Sigmoid colon (tissue), 7 donors: ENCODE measurements around the gene CRBN. TPM values are rescaled to one million over a fixed set of nuclear protein-coding genes. Genes with fewer than 3 reads are reported as not detected.

Experiments
- DNase-seq: peaks from one replicate; pipeline ENCODE4 v3.0.0-alpha.2; 2019
- H3K27ac ChIP-seq, 4 donors: fragments of 200-600 bp; sonication (generic); one replicate each; pipeline ENCODE4 v1.5.1; 2016 to 2019; ENCODE audit warnings: mild to moderate bottlenecking in 1 of 4
- H3K27me3 ChIP-seq, 3 donors: fragments of 200-600 bp; sonication (generic); one replicate each; pipeline ENCODE4 v1.5.1; 2019; ENCODE audit warnings: mild to moderate bottlenecking in 1 of 3
- H3K36me3 ChIP-seq, 4 donors: fragments of 200-600 bp; sonication (generic); one replicate each; pipeline ENCODE4 v1.5.1; 2016 to 2019
- H3K4me1 ChIP-seq, 4 donors: fragments of 200-600 bp; sonication (generic); one replicate each; pipeline ENCODE4 v1.5.1; 2017 to 2019
- H3K4me3 ChIP-seq, 4 donors: fragments of 200-600 bp; sonication (generic); one replicate each; pipeline ENCODE4 v1.5.1; 2017 to 2019; ENCODE audit warnings: mild to moderate bottlenecking in 2 of 4, moderate library complexity in 1 of 4
- H3K9me3 ChIP-seq, 4 donors: fragments of 200-600 bp in 3 of 4; sonication (generic) in 3 of 4; one replicate each; pipeline versions ENCODE4 v1.5.1 to v1.6.1; 2013 to 2019
- EP300 ChIP-seq, 4 donors: sonication (generic); formaldehyde crosslinking; IDR thresholded peaks; one replicate each; pipeline ENCODE4 v1.6.1; 2017; ENCODE audit warnings: antibody characterized with exemption in 4 of 4
- POLR2A ChIP-seq, 2 donors: fragments of 450-650 bp; IDR thresholded peaks; one replicate each; pipeline ENCODE4 v1.6.1; 2016; ENCODE audit warnings: antibody characterized with exemption in 2 of 2, mild to moderate bottlenecking in 2 of 2, moderate library complexity in 2 of 2
- POLR2AphosphoS5 ChIP-seq, 4 donors: sonication (generic); formaldehyde crosslinking; IDR thresholded peaks; one replicate each; pipeline ENCODE4 v1.6.1; 2017; ENCODE audit warnings: antibody characterized with exemption in 4 of 4
- WGBS, 2 donors: extraction: QIAGEN DNeasy Blood & Tissue Kit; methylation state at CpG; one replicate each; pipeline ENCODE4 v1.1.7; 2013; 5-methylcytosine and 5-hydroxymethylcytosine counted together
- intact Hi-C: fragments of 100-400 bp; cut with DNase I; formaldehyde crosslinking; loops from one replicate; pipeline ENCODE4 v1.15.1; 2023
- polyA plus RNA-seq, 3 donors: library from polyadenylated mRNA; stranded (reverse); fragments of 200-250 nt; gene quantifications; one replicate each; pipeline ENCODE4 v1.2.3, GENCODE V29; 2013
- total RNA-seq, 4 donors: library from RNA; depleted of rRNA; stranded (reverse); fragments of >200 nt; gene quantifications; one replicate each; pipeline ENCODE4 v1.1.0, GENCODE V29; 2016
- TF ChIP-seq, protein P1 (sequence below), 4 experiments: fragments of 450-650 bp in 3 of 4; fragments of 200-600 bp in 1 of 4; IDR thresholded peaks; one replicate each; pipeline ENCODE4 v1.5.1; 2016 to 2019; ENCODE audit warnings: antibody characterized with exemption in 4 of 4, mild to moderate bottlenecking in 3 of 4, moderate library complexity in 2 of 4
- donor health status: healthy with polysubstance abuse.
- donor health status: Bipolar disorder and iron deficiency.
- donor health status: healthy.

Gene CRBN
- total and polyA plus RNA-seq, 7 donors = 24.6 to 271 (median 61.9) TPM

DNA sequence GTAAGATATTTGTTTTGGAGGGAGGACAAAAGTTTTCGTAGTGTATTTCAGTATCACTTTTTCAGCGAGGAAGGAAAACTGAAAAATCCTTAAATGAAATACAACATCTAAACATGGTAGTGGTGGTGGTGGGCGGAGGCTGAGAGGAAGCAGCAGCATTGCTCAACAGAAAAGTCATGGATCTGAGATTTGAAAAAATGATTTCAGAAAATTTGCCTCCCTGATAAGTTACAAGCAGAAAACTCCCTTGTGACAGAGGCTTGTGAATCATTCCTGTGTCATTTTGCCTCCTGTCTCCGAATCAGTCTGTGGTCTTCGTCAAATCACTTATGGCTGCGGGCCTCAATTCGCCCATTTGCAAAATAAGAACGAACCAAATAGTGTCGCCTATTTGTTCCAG is 965 bp upstream of the CRBN start:
- DNase-seq = no peak
- intact Hi-C loops = no loop called here
- Histone ChIP-seq H3K9me3 (no peaks in the 10 kb centered on the region), H3K4me1 (peaks cover 0 to 22% (median 21%) of the 10 kb centered on the region in 4 donors), H3K27me3 (no peaks in the 10 kb centered on the region), H3K27ac (no peak overlapping the region), H3K4me3 (no peak overlapping the region), H3K36me3 (no peaks in the 10 kb centered on the region)
- WGBS, 2 donors = 76 to 80% methylated on average over 9 of the region's 9 CpGs
- TF ChIP-seq, protein P1, sequence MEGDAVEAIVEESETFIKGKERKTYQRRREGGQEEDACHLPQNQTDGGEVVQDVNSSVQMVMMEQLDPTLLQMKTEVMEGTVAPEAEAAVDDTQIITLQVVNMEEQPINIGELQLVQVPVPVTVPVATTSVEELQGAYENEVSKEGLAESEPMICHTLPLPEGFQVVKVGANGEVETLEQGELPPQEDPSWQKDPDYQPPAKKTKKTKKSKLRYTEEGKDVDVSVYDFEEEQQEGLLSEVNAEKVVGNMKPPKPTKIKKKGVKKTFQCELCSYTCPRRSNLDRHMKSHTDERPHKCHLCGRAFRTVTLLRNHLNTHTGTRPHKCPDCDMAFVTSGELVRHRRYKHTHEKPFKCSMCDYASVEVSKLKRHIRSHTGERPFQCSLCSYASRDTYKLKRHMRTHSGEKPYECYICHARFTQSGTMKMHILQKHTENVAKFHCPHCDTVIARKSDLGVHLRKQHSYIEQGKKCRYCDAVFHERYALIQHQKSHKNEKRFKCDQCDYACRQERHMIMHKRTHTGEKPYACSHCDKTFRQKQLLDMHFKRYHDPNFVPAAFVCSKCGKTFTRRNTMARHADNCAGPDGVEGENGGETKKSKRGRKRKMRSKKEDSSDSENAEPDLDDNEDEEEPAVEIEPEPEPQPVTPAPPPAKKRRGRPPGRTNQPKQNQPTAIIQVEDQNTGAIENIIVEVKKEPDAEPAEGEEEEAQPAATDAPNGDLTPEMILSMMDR (IDR thresholded peaks at IDR 0.05) = no peak
- TF ChIP-seq POLR2AphosphoS5 (IDR thresholded peaks at IDR 0.05) (no peak), POLR2A (IDR thresholded peaks at IDR 0.05) (no peak), EP300 (IDR thresholded peaks at IDR 0.05) (no peak)

DNA sequence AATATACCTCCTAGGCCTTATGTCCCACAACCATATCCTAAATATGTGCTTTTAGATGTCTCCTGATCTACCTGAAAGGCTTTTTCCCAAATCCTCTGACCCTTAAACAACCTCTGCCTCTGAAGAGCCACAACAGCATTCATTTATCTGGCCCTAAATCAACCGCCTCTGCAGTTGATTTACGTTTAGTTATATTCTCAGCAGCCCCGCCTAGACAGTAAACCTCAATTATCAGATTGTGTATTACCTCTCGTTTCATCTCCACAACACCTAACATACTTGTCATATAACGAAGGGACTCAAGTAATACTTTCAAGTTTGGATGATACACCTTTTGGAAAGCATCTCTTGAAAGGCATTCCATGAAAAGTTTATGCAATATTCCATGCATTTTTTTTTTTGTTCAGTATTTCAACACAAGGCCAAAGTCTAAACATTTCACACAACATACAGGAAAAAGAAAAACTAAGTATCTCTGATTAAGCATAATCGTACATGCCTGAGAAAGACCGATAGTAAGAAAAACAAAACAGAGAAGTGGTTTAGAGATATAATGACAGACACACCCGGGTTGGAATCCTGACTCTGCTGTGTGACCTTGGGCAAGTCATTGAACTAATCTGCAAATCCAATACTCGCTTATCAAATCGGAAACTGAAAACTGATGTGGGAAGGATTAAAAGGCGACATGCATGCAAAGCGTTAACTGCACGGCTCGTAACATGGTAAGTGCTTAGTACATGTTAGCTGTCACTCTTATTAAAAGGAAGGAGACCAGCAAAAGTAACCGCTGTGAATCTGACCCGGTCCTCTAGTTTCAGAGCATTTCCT is 778 bp downstream of the CRBN start:
- Histone ChIP-seq H3K27me3 (no peaks in the 10 kb centered on the region), H3K36me3 (peaks cover 0 to 11% (median 5%) of the 10 kb centered on the region in 4 donors), H3K9me3 (no peaks in the 10 kb centered on the region), H3K4me3 (peak overlapping the region; percentile 73 to 97 (median 86)), H3K4me1 (peaks cover 0 to 22% (median 21%) of the 10 kb centered on the region in 4 donors), H3K27ac (peak overlapping the region; percentile 72 to 81 (median 80))
- 4 to 15% methylated on average over 16 of the region's 16 CpGs for WGBS, 2 donors
- no peak for TF ChIP-seq POLR2AphosphoS5 (IDR thresholded peaks at IDR 0.05)
- TF ChIP-seq, protein P1 (IDR thresholded peaks at IDR 0.05) = no peak
- TF ChIP-seq EP300 (IDR thresholded peaks at IDR 0.05) = no peak
- no peak for TF ChIP-seq POLR2A (IDR thresholded peaks at IDR 0.05)
- intact Hi-C loops = loop anchor here (2.0 kb wide), 1 partner anchor 52 kb away; the partner anchor contains the start of gene TRNT1
- no peak for DNase-seq

DNA sequence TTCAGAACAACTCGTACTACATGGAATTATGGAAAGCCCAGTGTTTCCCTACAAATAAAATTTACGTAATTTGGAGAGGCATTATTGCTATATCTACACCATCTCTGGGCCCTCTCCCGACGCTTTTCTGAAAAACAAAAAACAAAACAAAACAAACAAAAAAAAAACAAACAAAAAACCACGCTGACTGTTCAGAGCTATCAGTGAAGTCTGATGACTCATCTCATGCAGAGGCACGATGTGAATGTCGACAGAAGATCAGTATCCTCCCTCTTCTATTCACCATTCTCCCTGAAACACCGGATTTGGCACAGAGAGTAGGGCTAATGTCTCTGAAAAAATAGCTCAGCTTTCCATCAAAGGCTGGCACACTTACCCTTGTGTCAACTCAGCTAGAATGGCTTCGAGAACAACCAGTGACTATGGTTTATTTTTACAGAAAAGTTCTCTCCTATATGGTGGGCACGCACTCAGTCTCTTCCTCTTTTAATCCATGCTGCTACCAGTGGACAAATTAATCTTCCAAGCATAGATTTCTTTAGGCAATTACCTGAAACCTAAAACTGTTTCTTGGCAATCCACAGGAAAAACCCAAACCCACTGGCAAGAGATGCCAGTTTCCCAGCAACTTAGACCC is 1.5 kb downstream of the CRBN start:
- Histone ChIP-seq H3K9me3 (no peaks in the 10 kb centered on the region), H3K27ac (no peak overlapping the region), H3K36me3 (peaks cover 0 to 18% (median 12%) of the 10 kb centered on the region in 4 donors), H3K27me3 (no peaks in the 10 kb centered on the region), H3K4me3 (peak overlapping the region in 3 of 4 donors; percentile 73 to 97 (median 96)), H3K4me1 (peaks cover 0 to 22% (median 21%) of the 10 kb centered on the region in 4 donors)
- TF ChIP-seq POLR2AphosphoS5 (IDR thresholded peaks at IDR 0.05) (no peak), POLR2A (IDR thresholded peaks at IDR 0.05) (no peak), EP300 (IDR thresholded peaks at IDR 0.05) (no peak)
- TF ChIP-seq, protein P1 (IDR thresholded peaks at IDR 0.05) = no peak
- intact Hi-C loops = loop anchor here (2.0 kb wide), 1 partner anchor 51 kb away; the partner anchor contains the start of gene TRNT1
- 55 to 57% methylated on average over 10 of the region's 10 CpGs for WGBS, 2 donors
- DNase-seq = no peak

DNA sequence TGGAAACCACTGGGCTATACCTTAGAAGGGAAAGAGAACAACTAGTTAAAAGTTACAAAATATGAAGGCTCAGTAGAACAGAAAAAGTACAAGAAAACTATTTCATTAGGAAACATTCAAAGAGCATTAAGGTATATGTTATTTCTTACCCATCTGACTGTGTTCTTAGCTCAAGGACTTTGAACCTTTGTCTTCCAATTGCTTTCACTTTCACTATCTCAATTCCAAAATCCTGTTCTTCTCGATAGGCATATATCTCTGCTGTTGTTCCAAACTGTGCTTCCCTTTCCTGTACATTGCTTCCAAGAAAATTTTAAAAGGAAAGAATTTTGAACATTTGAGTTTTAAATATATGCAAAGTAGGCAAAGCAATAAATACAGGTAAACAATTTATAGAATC is 6.9 kb downstream of the CRBN start:
- DNase-seq = no peak
- intact Hi-C loops = no loop called here
- WGBS, 2 donors = 6 to 15% methylated on average over 1 of the region's 1 CpG
- peak overlapping the region; percentile 30 to 69 (median 54) for H3K27ac ChIP-seq
- H3K4me1 ChIP-seq = peaks cover 0 to 9% (median 7%) of the 10 kb centered on the region in 4 donors
- H3K4me3 ChIP-seq = peak overlapping the region in 1 of 4 donors; percentile 7
- no peaks in the 10 kb centered on the region for H3K27me3 ChIP-seq
- H3K36me3 ChIP-seq = peaks cover 9 to 69% (median 32%) of the 10 kb centered on the region in 4 donors
- TF ChIP-seq, protein P1 (IDR thresholded peaks at IDR 0.05) = no peak
- no peak for TF ChIP-seq POLR2AphosphoS5 (IDR thresholded peaks at IDR 0.05)
- no peak for TF ChIP-seq POLR2A (IDR thresholded peaks at IDR 0.05)
- TF ChIP-seq EP300 (IDR thresholded peaks at IDR 0.05) = no peak
- no peaks in the 10 kb centered on the region for H3K9me3 ChIP-seq
